KOPT-K1 (cell line): ENCODE measurements around the gene SEL1L2.

Experiments
- H3K27ac ChIP-seq: fragments of 200-600 bp; sonication (generic); 2 replicates; pipeline ENCODE4 v1.5.1; 2016; ENCODE audit warnings: antibody characterized with exemption, mild to moderate bottlenecking, low read depth, low read length; ENCODE audit not compliant: poor library complexity, severe bottlenecking
- H3K36me3 ChIP-seq: fragments of 200-600 bp; sonication (generic); 2 replicates; pipeline ENCODE4 v1.5.1; 2017; ENCODE audit warnings: antibody characterized with exemption, mild to moderate bottlenecking, low read length, moderate library complexity; ENCODE audit not compliant: insufficient read depth
- H3K9me3 ChIP-seq: fragments of 200-600 bp; sonication (generic); 2 replicates; pipeline ENCODE4 v1.5.1; 2017; ENCODE audit warnings: antibody characterized with exemption, low read length, mild to moderate bottlenecking; ENCODE audit not compliant: insufficient read depth, poor library complexity, severe bottlenecking

SEL1L2 gene

DNA sequence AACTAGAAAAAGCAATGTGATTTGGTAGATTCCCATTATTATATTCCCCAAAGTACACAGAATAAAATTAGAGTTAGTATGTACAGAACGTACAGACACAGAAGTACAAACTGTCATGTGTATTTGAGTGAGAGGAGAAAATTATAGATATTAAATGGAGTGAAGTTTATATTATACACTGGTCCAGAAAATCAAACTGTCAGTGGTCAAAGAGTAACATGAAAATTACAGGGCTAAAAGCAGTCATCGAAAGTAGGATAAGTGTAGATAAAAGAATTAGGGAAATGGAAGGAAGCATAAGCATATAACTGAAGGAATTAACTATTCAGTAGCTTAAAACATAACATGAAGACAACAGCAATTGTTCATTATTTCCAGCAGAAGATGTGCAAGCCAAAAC lies 30.3 kb downstream of the SEL1L2 start:
- no peak overlapping the region for H3K27ac ChIP-seq
- no peaks in the 10 kb centered on the region for H3K9me3 ChIP-seq
- H3K36me3 ChIP-seq = no peaks in the 10 kb centered on the region

DNA sequence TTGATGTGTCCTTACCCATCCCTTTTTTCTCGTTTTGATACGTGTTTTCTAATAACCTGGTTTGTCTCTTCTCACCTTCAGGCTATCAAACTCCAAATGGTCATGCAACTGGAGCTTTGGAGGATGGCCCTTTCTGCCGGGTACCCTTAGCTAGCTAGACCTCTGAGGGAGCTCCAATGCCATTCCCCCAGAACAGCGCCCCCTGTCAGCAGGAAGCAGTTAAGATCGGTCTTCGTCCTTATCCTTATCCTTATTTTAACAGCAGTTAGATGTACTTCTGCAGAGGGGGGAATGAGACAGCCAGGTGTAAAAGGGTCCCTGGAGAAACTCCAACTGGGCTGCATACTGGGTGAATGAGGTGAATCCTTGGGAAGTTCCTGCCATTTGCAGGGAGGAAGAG lies 37.2 kb downstream of the SEL1L2 start:
- no peaks in the 10 kb centered on the region for H3K36me3 ChIP-seq
- no peak overlapping the region for H3K27ac ChIP-seq
- no peaks in the 10 kb centered on the region for H3K9me3 ChIP-seq

DNA sequence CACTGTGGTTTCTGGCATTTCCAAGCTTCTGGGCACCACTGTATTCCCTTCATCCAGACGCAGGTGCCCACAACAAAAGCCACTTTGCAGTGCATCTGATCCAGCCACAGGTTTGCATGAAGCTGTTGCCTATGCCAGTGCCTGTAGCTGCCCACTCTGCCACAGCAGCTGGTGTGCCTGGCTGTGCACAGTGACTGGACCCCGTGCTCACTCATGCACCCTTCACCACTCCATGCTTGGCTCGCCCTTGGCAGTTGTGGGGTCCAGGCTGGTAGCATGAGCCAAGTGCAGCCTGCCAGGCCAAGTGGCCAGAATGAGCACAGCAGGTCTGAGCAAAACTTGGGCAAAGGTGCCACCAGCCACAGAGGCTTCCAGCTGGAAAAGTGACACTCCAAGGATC lies 42.7 kb downstream of the SEL1L2 start:
- Histone ChIP-seq H3K9me3 (no peaks in the 10 kb centered on the region), H3K27ac (no peak overlapping the region), H3K36me3 (no peaks in the 10 kb centered on the region)

DNA sequence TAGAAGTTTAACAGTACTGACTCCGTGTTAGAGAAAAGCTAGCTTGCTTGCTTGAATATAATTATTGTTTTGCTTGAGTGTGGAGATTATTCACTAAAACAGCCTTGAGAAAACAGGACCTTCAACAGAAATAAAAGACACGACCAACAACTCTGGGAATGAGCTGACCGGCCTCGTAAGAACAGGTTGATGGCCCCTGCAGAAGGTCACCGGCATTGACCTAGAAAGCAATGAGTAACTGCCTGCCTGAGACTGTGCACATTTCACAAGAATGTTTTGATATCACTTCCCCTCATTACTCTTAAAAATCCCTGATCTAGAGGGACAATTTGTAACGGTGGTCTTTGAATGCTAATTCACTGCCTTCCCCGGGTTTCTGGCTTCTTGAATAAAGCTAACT lies 49.4 kb downstream of the SEL1L2 start:
- no peaks in the 10 kb centered on the region for H3K36me3 ChIP-seq
- H3K27ac ChIP-seq = no peak overlapping the region
- peaks cover 6% of the 10 kb centered on the region for H3K9me3 ChIP-seq

DNA sequence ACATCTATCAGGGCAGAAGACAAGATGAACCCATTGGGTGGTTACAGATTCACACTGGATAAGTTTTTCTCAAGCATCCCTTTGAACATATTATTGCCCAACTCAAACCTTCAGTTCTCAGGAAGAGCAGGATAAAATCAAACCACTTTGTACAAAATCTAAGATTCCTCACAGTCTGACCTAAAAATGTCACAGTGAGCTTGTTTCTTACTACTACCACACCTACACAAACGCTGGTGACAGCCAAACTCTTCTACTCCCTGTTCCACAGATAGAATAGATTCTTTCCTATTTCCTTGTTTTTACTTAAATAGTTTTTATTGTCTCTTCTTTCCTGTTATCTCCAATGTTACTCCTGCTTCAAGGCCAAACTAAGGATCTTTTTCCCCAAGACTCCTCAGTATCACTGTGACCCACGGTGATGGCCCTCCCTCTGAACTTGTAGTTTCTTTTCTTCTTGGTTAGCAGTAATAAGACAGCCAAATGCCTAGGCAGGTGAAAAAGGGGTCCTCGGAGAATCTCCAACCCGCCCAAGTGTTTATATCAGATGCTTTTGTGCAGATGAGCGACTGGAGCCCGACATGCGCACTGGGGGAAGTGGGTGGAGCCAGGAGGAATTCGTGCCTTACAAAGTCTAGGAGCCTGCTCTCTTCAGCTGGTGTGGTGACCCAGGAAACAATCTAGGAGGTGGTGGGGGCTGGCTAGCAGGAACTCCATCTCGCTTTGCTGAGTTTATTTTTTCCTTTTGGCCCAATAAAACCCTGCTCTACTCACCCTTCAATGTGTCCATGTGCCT lies 53.4 kb downstream of the SEL1L2 start:
- Histone ChIP-seq H3K36me3 (no peaks in the 10 kb centered on the region), H3K27ac (no peak overlapping the region)

DNA sequence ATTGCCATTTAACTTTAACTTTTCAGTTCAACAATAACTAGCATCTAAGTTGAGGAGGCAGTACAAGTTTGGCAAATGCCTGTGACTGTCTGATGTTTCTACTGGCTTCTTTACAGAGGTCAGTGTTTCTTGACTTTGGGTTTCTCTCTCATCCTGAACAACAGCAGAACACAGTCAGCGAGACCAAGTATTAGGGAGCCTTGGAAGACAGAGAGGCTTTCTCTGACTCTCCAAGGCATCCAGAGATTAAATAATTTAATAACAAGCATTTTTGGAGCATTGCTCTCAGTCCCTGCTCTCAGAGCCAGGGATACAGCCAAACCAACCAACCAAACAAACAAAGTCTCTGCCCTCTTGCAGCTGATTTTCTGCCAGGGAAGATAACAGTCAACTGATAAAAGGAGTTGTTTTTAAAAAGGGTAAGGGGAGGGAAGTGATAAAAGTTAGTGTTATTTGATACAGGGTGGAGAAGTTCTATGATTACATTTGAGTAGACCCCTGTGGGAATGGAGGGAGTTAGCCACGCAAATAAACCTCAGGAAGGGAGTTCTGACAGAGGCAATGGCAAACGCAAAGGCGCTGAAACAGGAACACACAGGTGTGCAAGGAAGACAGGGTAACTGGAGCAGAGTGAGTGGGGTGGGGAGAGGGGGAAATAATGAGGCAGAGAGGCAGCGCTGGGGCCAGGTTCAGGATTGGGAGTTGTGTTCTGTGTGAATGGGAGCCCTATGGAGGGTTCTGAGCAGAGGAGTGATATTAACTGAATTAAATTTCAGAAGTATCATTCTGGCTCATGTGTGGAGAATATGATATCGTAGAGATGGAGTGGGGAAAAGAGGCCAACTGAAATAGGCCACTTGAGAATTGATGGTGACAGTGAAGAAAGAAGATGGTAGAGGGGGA lies 55.2 kb downstream of the SEL1L2 start:
- H3K27ac ChIP-seq = no peak overlapping the region
- no peaks in the 10 kb centered on the region for H3K36me3 ChIP-seq
- peaks cover 6% of the 10 kb centered on the region for H3K9me3 ChIP-seq

More for the DNA sequence above, 53.4 kb downstream of the SEL1L2 start:
- H3K9me3 ChIP-seq = peaks cover 6% of the 10 kb centered on the region

DNA sequence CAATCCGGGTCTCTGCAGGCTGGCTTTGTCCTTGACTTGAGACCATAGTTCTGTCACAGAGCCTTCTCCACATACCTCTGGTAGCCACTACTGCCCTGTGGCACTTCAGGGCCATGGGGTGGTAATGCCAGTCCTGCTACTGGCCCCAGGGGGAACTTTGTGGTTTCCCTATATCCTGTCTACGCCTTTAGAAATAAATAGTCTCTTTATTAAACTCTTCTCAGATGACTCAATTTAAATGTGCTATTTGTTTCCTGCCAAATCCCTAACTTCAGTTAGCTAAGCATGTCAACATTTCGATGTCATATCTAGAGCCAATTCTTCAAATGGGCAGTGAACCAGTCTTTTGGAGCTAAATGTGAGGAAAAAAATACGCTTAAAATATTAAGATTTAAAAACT lies 60.1 kb downstream of the SEL1L2 start:
- H3K9me3 ChIP-seq = no peaks in the 10 kb centered on the region
- no peaks in the 10 kb centered on the region for H3K36me3 ChIP-seq
- no peak overlapping the region for H3K27ac ChIP-seq

DNA sequence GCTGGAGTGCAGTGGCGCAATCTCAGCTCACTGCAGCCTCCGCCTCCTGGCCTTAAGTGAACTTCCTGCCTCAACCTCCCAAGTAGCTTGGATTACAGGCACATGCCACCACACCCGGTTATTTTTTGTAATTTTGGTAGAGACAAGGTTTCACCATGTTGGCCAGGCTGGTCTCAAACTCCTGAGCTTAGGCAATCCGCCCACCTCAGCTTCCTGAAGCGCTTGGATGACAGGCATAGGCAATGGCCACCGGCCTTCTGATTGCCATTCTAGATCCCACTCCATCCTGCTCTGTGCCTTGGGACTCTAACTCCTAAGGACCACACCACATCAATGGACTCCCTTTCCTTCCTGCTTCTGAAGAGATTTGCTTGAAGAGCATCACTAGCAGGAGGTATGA lies 60.6 kb downstream of the SEL1L2 start:
- H3K9me3 ChIP-seq = no peaks in the 10 kb centered on the region
- no peak overlapping the region for H3K27ac ChIP-seq
- no peaks in the 10 kb centered on the region for H3K36me3 ChIP-seq

DNA sequence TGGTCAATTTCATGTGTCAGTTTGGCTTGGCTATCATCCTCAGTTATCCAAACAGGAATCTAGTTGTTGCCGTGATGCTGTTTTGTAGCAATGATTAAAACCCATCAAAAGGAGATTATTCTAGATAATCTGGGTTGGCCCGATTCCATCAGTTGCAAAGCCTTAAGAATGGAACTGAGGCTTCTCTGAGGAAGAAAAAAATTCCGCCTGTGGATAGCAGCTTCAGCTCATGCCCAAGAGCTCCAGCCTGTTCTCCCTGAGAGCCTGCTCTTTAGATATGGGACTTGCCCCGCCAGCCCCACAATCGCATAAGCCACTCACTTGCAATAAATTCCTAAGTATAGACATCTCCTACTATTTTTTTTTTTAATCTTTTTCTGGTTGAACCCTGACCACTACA lies 61.5 kb downstream of the SEL1L2 start:
- H3K9me3 ChIP-seq = no peaks in the 10 kb centered on the region
- no peak overlapping the region for H3K27ac ChIP-seq
- H3K36me3 ChIP-seq = no peaks in the 10 kb centered on the region

DNA sequence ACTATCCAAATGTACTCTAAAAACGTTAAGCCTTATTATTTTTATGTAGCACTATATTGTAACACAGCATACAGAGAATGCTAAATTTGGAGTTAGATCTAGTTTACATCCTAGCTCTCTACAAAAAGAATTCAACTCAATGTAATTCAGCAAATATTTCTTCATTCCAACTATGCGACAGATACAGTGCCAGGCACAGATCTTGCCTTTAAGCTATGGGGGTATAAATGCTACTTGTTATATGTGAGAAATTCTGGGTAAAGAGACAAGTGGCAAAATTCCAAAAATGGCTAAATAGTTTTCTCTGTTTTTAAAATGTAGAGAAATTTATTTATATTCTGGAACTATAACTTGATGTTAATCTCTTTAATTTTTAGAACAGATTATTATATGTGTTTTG lies 63.2 kb downstream of the SEL1L2 start:
- no peaks in the 10 kb centered on the region for H3K9me3 ChIP-seq
- H3K27ac ChIP-seq = no peak overlapping the region
- H3K36me3 ChIP-seq = no peaks in the 10 kb centered on the region

DNA sequence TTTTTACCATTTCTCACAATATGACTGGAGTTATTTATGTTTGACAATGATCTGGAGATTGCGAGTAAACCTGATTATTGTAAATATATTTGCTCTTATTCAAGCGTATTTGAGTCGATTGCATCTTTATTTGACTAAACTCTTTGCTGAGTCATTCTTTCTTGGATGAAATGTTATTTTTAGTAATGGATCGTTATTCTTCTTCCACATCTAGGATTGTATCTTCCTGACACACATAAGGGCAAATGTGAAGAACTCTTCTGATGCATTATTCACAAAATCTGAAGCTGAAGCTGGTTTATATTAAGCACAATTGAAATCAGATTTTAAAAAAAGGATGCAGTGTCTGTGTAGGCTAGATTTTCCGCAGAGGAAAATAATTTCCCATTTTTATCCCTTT lies 68.2 kb downstream of the SEL1L2 start:
- Histone ChIP-seq H3K27ac (no peak overlapping the region), H3K36me3 (no peaks in the 10 kb centered on the region), H3K9me3 (no peaks in the 10 kb centered on the region)

DNA sequence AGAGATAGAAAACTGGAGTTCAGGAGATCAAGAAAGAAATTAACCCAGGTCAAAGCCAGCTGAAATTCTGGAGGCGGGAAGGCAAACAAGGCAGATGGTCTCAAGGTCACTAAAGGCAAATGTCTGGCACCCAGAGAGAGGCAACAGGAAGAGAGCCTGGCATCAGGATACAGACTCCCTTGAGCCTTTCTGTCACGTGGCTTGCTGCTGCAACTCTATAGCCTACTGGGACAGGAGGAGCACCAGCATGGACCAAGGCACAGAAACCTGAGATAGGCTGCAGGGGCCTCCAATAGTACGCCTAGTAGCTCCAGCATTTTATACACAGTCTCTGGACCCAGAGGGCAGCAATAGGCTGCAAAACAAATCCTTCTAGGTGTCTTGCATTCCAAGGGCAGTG lies 75.1 kb downstream of the SEL1L2 start:
- no peak overlapping the region for H3K27ac ChIP-seq
- H3K9me3 ChIP-seq = no peaks in the 10 kb centered on the region
- no peaks in the 10 kb centered on the region for H3K36me3 ChIP-seq

DNA sequence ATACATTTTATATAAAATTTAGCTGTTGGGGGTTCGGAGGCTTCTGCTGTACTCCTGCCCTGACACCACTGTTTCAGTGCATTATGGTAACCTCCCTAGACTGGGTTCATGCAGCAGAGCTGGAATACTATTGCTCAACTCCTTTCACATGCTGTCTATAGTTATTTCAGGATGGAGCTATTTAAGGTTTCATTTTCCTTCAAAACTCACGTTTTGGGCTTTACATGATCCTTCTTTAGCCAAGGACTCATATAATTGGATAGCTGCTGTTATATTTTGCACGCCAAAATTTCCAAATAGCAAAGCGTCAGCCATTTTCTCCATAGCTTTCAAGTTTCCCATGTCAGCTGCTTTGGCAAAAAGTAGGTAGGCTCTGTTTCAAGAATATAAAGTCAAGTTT lies 76.8 kb downstream of the SEL1L2 start:
- Histone ChIP-seq H3K36me3 (no peaks in the 10 kb centered on the region), H3K9me3 (no peaks in the 10 kb centered on the region), H3K27ac (no peak overlapping the region)

DNA sequence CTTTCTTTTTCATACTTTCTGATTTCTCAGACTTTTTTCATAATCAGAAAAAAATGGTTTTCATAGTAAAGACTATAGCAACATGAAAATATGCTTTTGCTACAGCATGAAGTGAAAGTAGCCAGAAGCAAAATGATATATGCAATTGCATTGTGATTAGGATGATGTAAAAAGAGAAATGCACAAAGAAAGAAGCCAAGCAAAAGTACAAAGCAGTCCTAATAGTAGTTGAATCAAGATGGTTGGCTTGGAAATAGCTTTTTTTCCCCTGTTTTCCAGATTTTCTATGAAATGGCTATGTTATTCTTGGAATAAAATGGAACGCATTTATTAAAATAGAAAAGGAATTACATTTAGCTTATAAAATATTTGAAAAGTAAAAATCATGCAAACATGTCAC lies 77.3 kb downstream of the SEL1L2 start:
- H3K9me3 ChIP-seq = no peaks in the 10 kb centered on the region
- no peaks in the 10 kb centered on the region for H3K36me3 ChIP-seq
- no peak overlapping the region for H3K27ac ChIP-seq

DNA sequence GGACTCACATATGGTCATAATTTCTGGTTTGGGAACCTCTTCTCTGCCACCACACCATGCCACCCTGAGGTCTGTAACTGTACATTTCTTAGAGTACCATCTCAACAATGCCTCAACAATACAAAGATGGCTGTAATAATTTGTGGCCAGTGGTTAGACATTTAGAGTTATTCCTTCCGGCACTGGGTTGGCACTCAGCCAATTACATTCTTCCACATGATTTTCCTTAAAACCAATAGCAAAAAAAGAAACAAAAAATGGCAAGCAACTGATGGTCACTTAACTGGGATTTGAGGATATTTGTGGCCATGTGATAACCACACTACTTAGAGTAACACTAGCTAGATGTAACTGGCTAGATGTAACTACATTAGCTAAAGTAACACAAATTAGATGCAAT lies 79.9 kb downstream of the SEL1L2 start:
- Histone ChIP-seq H3K27ac (no peak overlapping the region), H3K36me3 (no peaks in the 10 kb centered on the region), H3K9me3 (no peaks in the 10 kb centered on the region)
